Measurements from ENCODE around the gene AGFG2. TPM values are rescaled to one million over a fixed set of nuclear protein-coding genes. Genes with fewer than 3 reads are reported as not detected.
A peak's percentile ranks its signal among the peaks of the same experiment; 100 is the strongest.

The AGFG2 gene
- total RNA-seq, 1 donor from 2014 or later, result 6.2 TPM

DNA sequence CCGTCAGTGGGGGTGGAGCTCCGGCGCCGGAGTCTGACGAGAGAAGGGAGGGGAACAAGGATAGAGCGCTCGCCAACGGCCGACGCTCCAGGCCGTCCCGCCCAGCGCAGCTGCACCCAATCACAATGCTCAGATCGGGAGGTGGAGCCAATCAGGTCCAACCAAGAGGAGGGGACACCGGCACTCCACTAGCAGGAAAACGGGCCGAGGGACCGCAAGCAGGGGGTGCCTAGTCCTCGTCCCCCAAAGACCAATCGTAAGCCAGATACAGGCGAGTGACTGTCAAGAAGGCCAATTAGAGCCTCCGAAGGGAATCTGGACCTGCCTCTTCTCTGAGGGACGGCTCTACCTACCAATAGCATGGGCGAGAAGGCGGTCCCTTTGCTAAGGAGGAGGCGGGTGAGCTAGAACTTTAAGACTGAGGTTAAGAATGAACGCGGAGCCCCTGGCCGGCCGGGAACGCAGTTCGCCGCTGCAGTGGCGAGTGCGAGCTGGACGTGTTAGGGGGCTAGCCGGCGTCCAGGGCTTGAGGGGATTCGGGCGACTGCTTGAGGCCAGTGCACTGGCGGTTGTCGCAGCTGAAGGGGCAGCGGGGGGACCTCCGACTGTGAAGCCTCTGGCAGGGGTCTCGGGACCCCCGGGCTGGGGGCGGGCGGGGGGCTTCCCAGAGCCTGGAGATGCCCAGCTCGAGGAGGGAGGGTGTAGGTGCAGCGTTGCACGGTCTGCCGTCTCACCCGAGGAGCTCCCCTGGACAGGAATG lies 47.4 kb downstream of the AGFG2 start, which contains the start of gene FBXO24:
Gene FBXO24, plus strand, starts transcription at position 63 of the 760 bp plus-strand sequence. Its CDS starts 298 bp downstream, at position 361.
- H2AFZ ChIP-seq (ENCODE audit: low read depth, low read length), result peak within 1 kb of the TSS; percentile 87
- Mint-ChIP-seq H3K4me1 (ENCODE audit: low read depth, unreplicated experiment) (peaks cover 18% of the 10 kb centered on the region), H3K27me3 (ENCODE audit: low read depth, unreplicated experiment) (peaks cover 9% of the 10 kb centered on the region), H3K4me3 (ENCODE audit: unreplicated experiment) (peak within 1 kb of the TSS; percentile 92), H3K9me3 (ENCODE audit: unreplicated experiment) (no peaks in the 10 kb centered on the region), H3K27ac (ENCODE audit: unreplicated experiment) (peak within 1 kb of the TSS; percentile 92), H3K36me3 (ENCODE audit: low read depth, unreplicated experiment) (peaks cover 3% of the 10 kb centered on the region)
- H3K4me1 ChIP-seq (ENCODE audit: insufficient read depth, low read length), result peaks cover 28% of the 10 kb centered on the region
- H3K79me2 ChIP-seq (ENCODE audit: insufficient read depth, low read length), result peaks cover 43% of the 10 kb centered on the region
- DNase-seq (ENCODE audit: low read depth), result peak; percentile 100
- peaks cover 7% of the 10 kb centered on the region for H3K27me3 ChIP-seq (ENCODE audit: insufficient read depth, low read length)
- H4K20me1 ChIP-seq (ENCODE audit: insufficient read depth, low read length), result peaks cover 37% of the 10 kb centered on the region
- peaks cover 2% of the 10 kb centered on the region for H3K36me3 ChIP-seq (ENCODE audit: insufficient read depth, low read length)
- H3K9me3 ChIP-seq (ENCODE audit: insufficient read depth, low read depth, low read length), result no peaks in the 10 kb centered on the region
- peak; percentile 92 for FAIRE-seq
- peak within 1 kb of the TSS; percentile 83 for H3K4me3 ChIP-seq (ENCODE audit: insufficient read depth, low read depth, low read length)
- H3K9ac ChIP-seq (ENCODE audit: low read length), result peak within 1 kb of the TSS; percentile 89
- H3K27ac ChIP-seq (ENCODE audit: low read depth, low read length), result peak within 1 kb of the TSS; percentile 83
- peak within 1 kb of the TSS; percentile 99 for H3K4me2 ChIP-seq (ENCODE audit: low read length)
- no peak for TF ChIP-seq EZH2 (IDR thresholded peaks at IDR 0.05; ENCODE audit: insufficient read depth, low read length)
- TF ChIP-seq, protein P1, sequence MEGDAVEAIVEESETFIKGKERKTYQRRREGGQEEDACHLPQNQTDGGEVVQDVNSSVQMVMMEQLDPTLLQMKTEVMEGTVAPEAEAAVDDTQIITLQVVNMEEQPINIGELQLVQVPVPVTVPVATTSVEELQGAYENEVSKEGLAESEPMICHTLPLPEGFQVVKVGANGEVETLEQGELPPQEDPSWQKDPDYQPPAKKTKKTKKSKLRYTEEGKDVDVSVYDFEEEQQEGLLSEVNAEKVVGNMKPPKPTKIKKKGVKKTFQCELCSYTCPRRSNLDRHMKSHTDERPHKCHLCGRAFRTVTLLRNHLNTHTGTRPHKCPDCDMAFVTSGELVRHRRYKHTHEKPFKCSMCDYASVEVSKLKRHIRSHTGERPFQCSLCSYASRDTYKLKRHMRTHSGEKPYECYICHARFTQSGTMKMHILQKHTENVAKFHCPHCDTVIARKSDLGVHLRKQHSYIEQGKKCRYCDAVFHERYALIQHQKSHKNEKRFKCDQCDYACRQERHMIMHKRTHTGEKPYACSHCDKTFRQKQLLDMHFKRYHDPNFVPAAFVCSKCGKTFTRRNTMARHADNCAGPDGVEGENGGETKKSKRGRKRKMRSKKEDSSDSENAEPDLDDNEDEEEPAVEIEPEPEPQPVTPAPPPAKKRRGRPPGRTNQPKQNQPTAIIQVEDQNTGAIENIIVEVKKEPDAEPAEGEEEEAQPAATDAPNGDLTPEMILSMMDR (IDR thresholded peaks at IDR 0.05; ENCODE audit: insufficient read depth, low read depth, low read length), result no peak

DNA sequence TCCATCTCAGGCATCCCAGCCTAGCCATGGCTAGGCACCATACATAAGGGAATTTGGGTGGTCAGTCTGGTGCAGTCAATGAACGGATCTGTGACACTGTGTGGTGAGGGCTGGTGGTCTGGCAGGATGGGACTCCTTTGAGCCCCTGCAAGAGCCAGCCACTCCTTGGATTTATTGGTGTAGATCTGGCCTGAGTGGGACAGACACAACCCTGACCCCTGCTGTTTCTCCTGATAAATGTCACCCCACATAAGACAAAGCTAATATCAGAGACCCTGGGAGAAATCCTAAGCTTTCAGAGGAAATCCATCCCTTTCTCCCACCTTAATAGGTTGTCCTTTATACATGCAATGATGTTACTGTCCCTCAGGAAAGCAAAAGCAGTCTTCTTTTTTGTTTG lies 49.4 kb downstream of the AGFG2 start:
- Histone ChIP-seq H3K27ac (ENCODE audit: low read depth, low read length) (no peak overlapping the region), H2AFZ (ENCODE audit: low read depth, low read length) (no peak overlapping the region), H3K4me2 (ENCODE audit: low read length) (no peak overlapping the region), H3K9me3 (ENCODE audit: insufficient read depth, low read depth, low read length) (no peaks in the 10 kb centered on the region), H3K4me1 (ENCODE audit: insufficient read depth, low read length) (peaks cover 21% of the 10 kb centered on the region), H3K79me2 (ENCODE audit: insufficient read depth, low read length) (peaks cover 23% of the 10 kb centered on the region), H3K27me3 (ENCODE audit: insufficient read depth, low read length) (peaks cover 7% of the 10 kb centered on the region), H3K4me3 (ENCODE audit: insufficient read depth, low read depth, low read length) (no peak overlapping the region), H4K20me1 (ENCODE audit: insufficient read depth, low read length) (peaks cover 21% of the 10 kb centered on the region), H3K9ac (ENCODE audit: low read length) (no peak overlapping the region), H3K36me3 (ENCODE audit: insufficient read depth, low read length) (no peaks in the 10 kb centered on the region)
- peaks cover 7% of the 10 kb centered on the region for H3K4me1 Mint-ChIP-seq (ENCODE audit: low read depth, unreplicated experiment)
- no peaks in the 10 kb centered on the region for H3K9me3 Mint-ChIP-seq (ENCODE audit: unreplicated experiment)
- FAIRE-seq (no peak), DNase-seq (ENCODE audit: low read depth) (no peak)
- peak overlapping the region; percentile 46 for H3K4me3 Mint-ChIP-seq (ENCODE audit: unreplicated experiment)
- H3K27ac Mint-ChIP-seq (ENCODE audit: unreplicated experiment), result no peak overlapping the region
- H3K27me3 Mint-ChIP-seq (ENCODE audit: low read depth, unreplicated experiment), result peaks cover 9% of the 10 kb centered on the region
- TF ChIP-seq, protein P1 (IDR thresholded peaks at IDR 0.05; ENCODE audit: insufficient read depth, low read depth, low read length), result peak; percentile 33
- TF ChIP-seq EZH2 (IDR thresholded peaks at IDR 0.05; ENCODE audit: insufficient read depth, low read length), result no peak
- H3K36me3 Mint-ChIP-seq (ENCODE audit: low read depth, unreplicated experiment), result no peaks in the 10 kb centered on the region
